ENCODE measurements around the gene RNF208.

RNF208 gene

GRCh38 chr9:137172901-137173795 is 48.9 kb downstream of the RNF208 start:
- no peak for DNase-seq

- DNase-seq: no peak
Observed at GRCh38 chr9:137171149-137171900, 50.7 kb downstream of the RNF208 start.

GRCh38 chr9:137170486-137171148 is 51.4 kb downstream of the RNF208 start:
- DNase-seq: no peak
